Dedifferentiated amniotic fluid mesenchymal stem cell (primary cell): ENCODE results near the gene PLEKHM3.
"Not testable (repeated sequence)": the region's sequence is repeated elsewhere in the genome, so short reads cannot be mapped to it uniquely, and the experiment has no call there.

Source experiments
- DNase-seq: peaks from one replicate; pipeline ENCODE4 v3.0.0-alpha.2; 2016; ENCODE audit errors: extremely low spot score

PLEKHM3 gene

DNA sequence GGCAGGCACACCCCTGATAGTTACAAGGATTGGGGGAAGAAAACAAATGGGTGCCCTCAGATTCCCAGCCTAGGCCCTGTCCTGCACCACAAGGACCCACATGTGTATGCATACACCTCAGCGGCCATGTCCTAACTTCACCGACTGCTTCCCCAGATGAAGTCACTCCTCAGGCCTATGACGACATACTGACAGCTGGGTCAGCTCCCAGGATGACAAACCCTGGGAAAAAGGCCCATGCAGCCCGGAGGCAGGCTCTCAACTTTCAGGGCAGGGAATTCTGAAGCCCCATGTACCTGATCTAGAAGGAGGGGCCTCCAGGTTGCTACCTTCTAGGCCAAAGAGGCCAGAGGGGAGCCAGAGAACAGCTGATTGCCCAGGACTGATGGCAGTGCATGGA, 11.0 kb upstream of the PLEKHM3 start:
- no peak for DNase-seq

DNA sequence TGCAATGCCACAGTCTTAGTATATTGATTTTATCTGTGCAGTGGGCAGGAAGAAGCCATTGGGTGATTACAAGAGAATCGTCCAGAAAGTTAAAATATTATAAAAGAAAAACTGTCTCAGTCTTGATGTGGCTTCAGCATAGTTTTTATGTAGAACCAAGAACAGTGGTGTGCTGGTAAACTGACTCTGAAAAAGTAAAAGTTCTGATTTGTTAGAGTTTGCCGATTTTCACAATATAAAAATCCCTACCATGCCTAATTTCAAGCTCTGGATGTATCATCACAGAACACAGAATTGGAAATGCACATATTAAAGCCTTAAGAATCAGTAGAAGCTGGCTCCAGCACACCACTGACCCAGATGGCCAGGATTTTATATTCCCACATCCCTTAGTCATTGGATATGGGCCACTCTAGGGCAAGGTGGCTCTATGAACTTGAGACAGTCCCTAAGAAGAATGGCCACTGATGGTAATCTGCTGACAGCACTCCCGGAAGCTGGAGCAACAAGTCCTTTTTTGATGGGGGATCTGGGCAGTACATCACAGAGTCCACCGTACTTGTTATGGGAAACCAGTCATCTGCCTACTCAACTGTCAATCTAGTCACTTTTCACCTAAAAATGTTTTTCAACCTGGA, 9.3 kb upstream of the PLEKHM3 start:
- no peak for DNase-seq

DNA sequence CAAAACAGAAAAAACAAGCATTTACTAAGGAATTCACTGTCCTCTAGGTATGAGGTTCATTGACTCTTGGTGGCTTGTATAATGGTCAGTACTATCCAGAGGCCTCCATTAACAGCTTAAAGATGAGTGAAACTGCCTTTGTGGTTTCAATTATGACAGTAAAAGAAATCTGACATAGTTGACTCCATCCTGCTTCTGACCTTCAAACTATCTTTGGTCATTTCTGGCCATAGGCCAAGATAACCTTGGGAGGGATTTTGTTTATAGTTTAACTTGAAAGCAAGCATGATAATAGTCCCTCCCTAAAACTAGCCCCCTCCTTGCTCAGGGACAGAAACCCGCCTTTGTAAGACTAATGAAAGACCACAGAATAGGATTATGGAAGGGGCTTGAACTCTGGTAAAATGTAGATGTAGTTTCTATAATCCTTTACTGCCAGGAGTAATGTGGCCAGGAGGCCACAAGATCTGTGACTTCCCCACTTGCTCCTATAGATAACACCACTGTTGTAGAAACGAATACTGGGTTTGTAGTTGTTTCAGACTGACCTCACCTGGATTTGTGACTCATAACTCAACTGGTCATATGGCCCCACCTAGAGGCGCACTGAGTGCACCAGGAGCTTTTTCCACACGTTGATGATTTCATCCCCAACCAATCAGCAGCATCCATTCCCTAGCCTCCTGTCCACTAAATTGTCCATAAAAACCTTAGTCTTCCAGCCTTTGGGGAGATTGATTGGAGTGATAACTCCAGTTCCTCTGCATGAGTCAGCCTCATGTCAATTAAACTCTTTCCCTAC, 8.6 kb upstream of the PLEKHM3 start:
- no peak for DNase-seq

DNA sequence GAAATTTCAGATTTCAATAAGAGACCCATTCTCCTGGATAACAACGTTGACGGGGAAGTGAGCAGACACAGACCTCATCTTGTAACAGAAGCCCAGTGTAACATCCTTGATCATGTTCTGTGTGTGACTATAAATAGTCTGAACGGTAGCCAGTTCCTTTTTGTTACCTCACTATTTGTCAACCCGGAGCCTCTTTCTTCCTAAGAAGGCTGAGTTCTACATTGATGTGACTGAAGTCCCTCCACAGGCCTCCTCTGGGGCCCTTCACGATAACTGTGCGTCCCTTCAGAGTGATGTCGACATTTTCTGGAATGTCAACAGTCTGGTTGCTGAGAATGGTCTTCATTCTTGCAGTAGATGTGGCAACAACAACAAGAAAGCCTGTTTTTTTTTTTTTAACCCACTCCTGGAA, 6.3 kb upstream of the PLEKHM3 start:
- no peak for DNase-seq

DNA sequence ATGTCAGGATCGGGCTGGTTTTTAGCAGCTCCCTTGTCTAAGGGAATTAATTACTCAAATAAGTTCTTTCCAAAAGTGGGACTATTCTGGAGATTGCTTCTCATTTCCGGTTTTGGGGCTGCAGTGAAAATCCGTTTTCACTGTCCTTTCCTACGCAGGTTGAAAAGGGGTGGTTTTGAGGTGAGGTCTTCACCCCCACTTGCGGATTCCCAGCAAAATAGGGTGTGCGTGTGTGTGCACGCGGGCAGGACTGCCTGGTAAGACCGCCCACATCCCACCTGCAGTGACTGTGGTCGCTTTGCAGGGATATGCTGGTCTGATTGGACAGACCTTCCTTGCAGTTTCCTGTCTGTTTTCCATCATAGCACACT, 472 bp upstream of the PLEKHM3 start:
- DNase-seq, result no peak

DNA sequence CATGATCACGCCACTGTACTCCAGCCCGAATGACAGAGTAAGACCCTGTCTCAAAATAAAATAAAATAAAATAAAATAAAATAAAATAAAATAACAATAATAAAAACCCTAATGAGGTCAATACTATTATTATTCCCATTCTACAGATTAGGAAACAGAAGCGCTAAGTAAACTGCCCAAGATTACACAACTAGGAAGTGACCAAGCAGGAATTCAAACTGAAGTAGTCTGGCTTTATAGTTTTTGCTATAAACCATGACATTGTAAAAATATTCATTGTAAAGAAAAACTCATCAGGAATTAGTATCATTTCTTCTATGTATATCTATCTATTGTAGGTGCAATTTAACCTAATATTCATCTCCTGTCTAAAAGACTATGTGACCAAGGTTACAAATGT, 1.2 kb downstream of the PLEKHM3 start:
- no peak for DNase-seq

DNA sequence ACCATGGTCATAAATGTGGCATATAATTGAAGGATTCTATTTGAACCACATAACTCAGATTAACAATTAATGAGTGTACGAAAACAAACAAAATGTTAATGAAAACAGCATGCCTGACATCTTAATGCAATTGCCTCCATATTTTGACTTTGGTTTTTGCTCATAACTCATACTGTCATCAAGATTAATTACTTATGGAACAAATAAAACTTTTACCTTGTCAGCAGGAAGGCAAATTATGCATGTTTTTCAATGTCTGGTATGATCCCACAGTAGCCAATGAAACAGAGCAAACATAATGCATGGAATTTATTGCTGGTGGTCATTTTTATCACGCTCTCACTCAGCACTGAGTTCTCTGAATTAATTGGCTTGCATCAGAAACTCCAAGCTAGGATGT, 5.1 kb downstream of the PLEKHM3 start:
- no peak for DNase-seq

DNA sequence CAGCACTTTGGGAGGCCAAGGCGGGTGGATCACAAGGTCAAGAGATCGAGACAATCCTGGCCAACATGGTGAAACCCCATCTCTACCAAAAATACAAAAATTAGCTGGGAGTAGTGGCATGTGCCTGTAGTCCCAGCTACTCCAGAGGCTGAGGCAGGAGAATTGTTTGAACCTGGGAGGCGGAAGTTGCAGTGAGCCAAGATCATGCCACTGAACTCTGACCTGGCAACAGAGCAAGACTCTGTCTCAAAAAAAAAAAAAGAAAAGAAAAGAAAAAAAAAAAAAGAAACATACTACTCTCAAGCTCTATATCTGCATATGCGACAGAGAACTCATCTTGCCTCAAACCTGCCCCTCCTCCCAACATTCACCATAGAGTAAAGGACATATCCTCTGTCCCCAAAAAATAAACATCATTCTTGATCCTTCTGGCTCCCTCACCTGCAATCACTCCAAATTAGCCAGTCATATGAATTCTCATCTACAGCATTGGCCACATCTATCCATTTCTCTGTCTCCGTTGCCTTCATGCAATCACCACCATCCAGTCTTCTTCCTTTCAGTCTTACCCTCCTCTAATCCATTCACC, 7.1 kb downstream of the PLEKHM3 start:
- DNase-seq, result not testable (repeated sequence)

DNA sequence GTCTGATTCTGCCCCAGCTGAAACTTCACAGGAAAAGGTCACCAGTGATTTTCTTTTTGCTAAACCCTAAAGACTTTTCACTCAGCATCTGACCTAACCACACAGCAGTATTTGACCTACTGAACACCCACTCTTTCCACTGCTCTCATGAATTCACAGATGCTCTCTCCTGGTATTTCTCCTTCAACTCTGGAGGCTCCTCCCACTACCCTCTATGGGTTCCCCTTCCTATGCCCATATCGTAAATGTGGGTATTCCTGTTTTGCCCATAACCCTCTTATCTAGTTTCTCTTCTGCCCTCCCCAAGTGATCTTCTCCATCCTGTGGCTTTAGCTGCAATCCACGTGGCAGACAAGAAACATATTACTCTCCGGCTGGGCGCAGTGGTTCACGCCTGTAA, 7.6 kb downstream of the PLEKHM3 start:
- no peak for DNase-seq

DNA sequence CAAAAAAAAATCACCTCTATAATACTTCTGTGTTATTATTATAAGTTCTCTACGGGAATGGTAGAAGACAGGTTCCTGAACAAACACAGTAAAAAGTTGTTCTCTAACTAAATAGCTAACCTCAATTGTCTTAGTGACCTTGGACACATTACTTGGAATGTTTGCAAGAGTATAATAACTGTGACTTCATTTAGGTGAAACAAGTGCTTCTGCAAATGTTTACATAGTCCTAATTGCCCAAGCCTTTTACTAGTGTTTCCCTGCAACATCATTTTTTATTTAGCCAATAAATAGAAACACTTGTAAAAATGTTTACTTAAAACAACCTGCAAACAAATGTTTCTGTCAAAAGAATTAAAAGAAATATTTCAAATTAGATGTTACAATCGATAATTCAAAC, 9.9 kb downstream of the PLEKHM3 start:
- no peak for DNase-seq

DNA sequence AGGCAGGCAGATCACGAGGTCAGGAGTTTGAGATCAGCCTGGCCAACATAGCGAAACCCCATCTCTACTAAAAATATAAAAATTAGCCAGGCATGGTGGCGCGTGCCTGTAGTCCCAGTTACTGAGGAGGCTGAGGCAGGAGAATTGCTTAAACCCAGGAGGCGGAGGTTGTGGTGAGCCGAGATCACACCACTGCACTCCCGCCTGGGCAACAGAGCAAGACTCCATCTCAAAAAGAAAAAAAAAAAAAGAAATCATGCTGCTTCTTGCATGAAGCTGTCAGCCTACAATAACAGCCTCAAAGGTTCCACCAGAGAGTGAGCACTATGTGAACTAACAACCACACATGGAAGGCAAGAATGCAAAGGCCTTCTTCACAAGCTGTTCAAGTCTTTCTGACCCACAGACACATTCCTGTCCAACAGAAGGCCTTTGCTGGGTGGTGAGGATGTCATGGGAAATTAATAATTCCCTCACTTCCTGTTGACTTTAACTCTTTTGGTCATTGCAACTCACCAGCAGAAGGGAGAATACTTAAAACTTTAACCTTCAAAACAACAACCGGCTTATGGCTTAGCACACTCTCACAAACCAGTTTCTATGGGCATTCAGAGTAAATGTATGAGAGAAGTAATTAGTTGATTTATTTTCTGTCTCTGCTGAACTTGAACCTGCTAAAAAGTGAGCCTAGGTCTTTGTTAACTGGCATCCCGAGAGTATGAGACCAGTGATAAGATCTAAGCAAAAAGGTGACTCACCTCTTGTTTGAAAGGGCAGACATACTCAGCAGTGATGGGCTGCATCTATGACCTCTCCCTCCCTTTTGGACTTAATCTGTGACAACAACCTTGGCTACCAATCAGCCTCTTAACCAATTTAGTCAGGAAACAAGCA, 11.8 kb downstream of the PLEKHM3 start:
- DNase-seq, result no peak

DNA sequence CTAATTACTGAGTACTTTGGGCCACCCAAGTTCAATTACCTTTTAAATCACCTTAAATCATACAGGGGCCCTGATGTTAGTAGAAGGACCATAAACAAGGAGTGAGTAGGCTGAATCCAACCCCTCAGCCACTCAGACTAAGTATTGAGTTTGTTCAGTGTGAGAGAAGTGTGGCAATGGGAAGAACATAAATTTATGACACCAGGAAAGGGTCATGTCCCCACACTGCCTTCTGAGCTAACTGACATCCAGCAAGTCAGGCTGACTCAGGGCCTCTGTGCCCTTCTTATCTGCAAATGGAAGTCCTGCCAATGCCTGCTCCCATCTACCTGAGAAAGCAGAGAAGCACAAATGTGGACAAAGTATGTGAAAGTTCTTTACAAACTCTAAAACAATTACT, 12.9 kb downstream of the PLEKHM3 start:
- DNase-seq, result no peak

DNA sequence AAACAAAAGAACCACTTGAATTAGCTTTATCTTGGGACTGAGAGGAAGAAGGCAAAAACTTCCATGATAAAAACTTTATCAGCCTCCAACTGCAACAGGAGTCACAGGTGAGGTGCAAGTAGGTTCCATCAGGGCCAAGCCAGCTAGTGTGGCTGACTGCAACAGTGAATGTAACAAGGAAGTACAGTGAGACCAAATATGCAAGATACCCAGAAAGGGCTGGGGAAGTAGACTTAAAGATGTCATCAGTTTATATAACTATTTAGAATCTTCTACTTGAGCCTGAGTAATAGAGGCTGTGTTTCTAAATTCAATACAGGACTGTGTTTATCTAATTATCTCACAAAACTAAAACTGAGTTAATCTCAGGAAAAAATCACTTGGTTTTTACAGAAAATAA, 14.8 kb downstream of the PLEKHM3 start:
- no peak for DNase-seq

DNA sequence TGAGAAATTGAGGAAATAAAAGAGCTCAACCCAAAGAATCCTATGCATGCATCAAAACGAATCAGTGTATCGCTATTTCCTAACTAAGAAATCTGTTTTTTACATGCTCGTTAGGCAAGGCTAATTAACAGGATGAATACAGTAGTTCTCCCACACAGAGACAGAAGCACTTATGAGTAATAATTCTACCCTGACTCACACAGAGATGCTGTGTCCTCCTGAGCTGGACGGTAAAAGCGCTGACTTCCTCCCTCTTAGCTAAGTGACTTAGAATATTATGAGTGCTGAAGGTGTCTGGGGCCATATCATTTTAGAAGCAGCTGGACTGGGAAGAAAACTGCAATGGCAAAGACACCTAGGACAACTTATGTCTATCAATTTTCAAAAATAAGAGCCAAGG, 18.5 kb downstream of the PLEKHM3 start:
- no peak for DNase-seq

DNA sequence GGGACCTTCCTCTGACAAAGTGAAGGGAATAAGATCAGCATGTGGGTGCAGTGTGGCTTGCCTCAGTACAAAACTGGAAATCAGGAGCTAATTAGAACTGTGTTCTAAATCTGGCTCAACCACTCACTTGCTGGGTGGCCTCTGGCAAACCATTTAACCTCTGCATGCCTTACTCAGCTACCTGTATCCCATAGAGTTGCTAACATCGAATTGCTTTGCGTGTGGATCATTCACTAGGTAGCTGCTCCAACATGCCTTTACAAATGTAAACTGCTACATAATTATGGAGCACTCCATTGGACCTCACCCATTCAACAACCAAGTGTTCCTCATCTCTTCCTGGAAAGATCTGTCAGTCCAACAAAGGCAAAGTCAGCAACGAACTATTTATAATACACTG, 19.0 kb downstream of the PLEKHM3 start:
- no peak for DNase-seq

DNA sequence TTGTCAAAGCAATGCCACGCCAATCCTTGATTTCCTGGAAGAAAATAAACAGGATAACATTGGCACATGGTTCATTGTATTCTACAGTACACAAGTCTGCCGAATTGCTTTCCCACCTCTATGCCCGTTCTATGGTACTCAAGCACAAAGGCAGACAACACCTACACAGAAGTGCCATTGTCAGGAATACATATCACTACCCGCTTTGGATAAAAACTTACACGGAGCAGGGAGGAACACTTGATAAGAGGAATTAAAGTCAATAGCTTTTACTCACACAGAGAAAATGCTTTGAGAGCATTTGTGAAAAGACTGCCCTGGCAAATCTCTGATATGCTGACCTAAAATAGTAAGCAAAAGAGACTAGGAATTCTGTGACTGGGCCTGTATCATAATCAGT, 23.4 kb downstream of the PLEKHM3 start:
- DNase-seq, result no peak

DNA sequence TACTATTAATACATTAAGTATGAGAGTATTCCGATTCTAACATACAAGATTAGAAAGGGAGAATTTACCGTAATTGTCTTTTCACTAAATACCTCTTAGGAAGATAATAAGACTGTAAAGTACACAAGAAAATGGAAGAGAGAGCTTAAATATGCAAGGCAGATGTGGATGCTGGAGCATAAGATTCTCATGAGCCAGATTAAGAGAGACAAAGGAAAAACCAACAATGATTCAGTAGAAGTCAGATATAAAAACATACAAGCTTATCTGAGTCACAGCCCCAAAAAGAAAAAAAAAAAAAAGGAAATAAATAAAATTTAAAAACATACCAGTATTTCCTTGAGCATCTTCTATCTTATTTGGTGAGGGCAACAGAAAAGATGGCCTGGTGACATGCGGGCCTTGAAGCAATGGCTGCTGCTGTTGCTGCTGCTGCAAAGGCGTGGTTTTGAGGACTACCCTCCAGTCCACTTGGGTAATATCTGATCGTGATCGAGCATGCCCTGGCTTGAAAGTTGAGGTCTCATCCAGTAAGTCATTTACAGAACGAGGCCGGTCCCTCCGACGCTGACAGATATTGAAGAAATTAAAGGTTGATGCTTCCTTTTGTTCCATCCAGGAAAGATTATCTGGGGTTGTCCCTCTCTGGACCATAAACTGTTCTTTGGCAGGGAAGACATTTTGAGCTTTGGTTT, 24.5 kb downstream of the PLEKHM3 start:
- no peak for DNase-seq

DNA sequence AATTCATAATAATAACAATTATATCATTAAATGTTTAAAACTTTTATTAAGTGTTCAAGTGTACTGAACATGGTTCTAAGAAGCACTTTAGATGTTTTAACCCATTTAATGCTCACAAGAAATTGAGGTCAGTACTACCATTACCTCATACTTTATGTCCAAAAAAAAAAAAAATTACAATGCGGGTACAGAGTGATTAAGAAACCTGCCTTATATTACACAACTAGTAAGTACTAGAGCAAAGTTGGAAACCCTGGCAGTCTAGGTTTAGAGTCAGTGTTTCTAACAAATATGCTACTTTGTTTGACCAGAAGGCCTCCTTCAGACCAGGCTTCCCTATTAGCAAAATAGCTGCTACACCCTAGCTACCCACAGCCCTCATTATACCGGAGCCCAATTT, 28.5 kb downstream of the PLEKHM3 start:
- no peak for DNase-seq

DNA sequence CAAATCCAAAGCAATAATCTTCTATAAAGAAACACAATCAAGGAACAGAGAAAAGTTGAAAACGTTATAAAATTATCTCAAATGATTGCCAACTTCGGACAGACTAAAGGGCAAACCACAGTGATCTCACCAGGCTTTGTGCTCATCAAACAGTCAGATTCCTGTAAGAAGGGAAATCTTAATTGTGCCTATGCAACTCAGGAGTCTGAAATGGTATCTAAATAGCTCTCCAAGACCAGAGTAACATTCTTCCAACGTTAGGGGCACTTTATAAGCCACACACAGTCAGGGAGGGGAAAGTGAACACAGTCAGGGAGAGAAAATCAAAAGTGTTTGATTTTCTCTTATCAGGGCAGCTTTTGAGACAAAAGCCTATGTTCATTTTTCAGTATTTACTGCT, 29.4 kb downstream of the PLEKHM3 start:
- no peak for DNase-seq

DNA sequence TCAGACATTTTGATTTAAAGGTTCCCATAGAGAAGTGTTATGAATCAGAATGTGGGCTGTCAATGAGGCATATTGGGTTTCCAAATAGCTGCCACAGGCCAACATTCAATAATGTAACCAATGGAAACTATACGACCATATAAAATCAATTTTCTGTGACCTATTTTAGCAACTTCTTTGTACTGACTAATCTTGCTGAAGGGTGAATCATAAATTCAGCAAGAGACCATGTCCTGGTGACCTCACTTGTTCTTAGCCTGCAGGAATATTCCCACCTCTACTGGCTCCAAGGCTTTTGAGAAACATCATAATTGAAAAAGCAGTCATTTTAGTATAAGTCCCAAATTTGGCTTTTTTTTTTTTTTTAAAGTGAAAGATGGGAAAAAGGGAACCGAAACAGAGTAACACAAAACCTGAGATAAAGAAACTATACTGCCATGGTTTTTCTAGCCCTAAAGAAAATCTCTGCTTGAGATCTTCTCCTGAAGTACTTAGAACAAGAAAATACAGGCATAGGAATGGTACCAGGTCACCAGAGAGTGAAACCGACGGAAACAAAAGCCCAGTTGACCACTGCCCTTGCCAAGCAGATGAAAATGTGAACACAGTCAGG, 32.1 kb downstream of the PLEKHM3 start:
- DNase-seq, result peak; percentile 63

DNA sequence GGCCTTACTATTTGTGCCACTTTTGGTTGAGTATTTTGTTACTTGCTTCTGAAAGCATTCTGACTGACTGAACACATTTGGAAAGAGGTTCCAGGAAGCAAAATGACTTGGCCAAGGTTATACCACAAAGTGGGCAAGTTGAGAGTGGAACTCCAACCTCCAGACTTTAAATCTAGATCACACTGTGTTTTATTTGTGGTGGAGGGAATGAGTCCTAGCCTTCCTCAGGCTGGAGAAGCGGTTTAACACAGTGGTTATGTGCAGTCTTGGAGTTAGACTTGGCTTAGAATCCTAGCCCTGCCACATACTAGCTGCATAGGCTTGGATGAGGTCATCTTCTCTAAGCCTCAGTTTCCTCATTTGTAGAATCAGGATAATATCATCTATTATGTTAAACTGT, 33.4 kb downstream of the PLEKHM3 start:
- no peak for DNase-seq
